RWPE2 (cell line): ENCODE results near the gene CADM3.

Experiments
- ATAC-seq: fragments of 200-7000 bp; cut with Tn5 transposase; 3 replicates; pipeline ENCODE4 v1.9.1; 2021; ENCODE audit warnings: low read depth
- DNase-seq: peaks from one replicate; pipeline ENCODE4 v3.0.0-alpha.2; 2020; ENCODE audit warnings: low spot score
- H3K27ac ChIP-seq: fragments of 450-650 bp; 2 replicates; pipeline ENCODE4 v1.5.1; 2017; ENCODE audit warnings: mild to moderate bottlenecking; ENCODE audit not compliant: poor library complexity, severe bottlenecking
- H3K27me3 ChIP-seq: fragments of 250-450 bp; sonication (Bioruptor Pico); 2 replicates; pipeline ENCODE4 v1.5.1; 2021; ENCODE audit warnings: mild to moderate bottlenecking, moderate library complexity; ENCODE audit not compliant: insufficient read depth, poor library complexity, severe bottlenecking
- H3K36me3 ChIP-seq: fragments of 250-450 bp; sonication (Bioruptor Pico); 2 replicates; pipeline ENCODE4 v1.5.1; 2020; ENCODE audit warnings: low read depth, mild to moderate bottlenecking, moderate library complexity
- H3K4me1 ChIP-seq: fragments of 250-450 bp; sonication (Bioruptor Pico); 2 replicates; pipeline ENCODE4 v1.5.1; 2021; ENCODE audit warnings: mild to moderate bottlenecking, moderate library complexity; ENCODE audit not compliant: insufficient read depth, poor library complexity, severe bottlenecking
- H3K4me3 ChIP-seq: fragments of 250-450 bp; sonication (Bioruptor Pico); 2 replicates; pipeline ENCODE4 v1.5.1; 2021; ENCODE audit warnings: mild to moderate bottlenecking, moderate library complexity; ENCODE audit not compliant: severe bottlenecking
- H3K9me3 ChIP-seq: fragments of 250-450 bp; sonication (Bioruptor Pico); 2 replicates; pipeline ENCODE4 v1.5.1; 2021; ENCODE audit warnings: mild to moderate bottlenecking, moderate library complexity; ENCODE audit not compliant: severe bottlenecking
- TF ChIP-seq, protein P1 (sequence below): fragments of 450-650 bp; IDR thresholded peaks from one replicate; pipeline ENCODE4 v1.5.1; 2017; ENCODE audit warnings: mild to moderate bottlenecking, moderate library complexity; ENCODE audit not compliant: poor library complexity, severe bottlenecking

Gene CADM3

DNA sequence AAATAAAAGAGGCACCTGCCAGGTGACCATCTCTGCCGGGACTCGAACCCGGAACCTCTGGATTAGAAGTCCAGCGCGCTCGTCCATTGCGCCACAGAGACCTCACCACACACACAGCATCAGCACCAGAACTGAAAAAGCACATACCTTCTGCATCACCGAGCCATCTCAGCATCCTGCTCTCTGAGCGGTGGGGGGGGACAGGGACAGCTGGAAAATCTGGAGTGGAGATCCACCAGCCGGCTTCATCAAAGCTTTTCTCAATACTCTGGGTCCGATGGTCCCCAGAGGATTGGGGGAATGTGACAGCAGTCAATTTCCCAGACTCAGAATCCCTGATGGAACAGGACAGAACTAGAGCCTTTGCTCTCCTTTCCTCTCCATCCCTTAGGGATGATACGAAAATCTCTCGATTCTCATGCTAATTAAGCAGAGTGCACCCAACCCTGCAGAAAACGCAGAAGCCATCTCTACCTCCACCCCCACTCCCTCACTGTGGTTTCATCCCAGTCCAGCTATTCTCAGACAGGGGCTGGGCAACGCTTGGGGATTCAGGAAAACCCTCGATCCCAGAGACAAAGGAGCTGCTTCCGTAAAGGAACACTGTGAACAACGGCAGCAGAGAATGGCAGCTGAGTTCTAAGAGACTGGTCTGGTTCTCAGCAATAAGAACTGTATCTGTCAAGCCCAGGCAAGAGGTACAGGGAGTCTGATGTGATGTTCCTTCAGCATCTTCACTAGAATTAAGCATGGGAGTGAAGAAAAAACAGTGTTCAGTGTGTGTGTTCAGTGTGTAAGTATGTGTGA, 29.6 kb upstream of the CADM3 start:
- DNase-seq: no peak
- Histone ChIP-seq H3K4me3 (no peak overlapping the region), H3K36me3 (no peaks in the 10 kb centered on the region), H3K27me3 (peaks cover 27% of the 10 kb centered on the region), H3K4me1 (no peaks in the 10 kb centered on the region), H3K27ac (no peak overlapping the region), H3K9me3 (no peaks in the 10 kb centered on the region)
- TF ChIP-seq, protein P1, sequence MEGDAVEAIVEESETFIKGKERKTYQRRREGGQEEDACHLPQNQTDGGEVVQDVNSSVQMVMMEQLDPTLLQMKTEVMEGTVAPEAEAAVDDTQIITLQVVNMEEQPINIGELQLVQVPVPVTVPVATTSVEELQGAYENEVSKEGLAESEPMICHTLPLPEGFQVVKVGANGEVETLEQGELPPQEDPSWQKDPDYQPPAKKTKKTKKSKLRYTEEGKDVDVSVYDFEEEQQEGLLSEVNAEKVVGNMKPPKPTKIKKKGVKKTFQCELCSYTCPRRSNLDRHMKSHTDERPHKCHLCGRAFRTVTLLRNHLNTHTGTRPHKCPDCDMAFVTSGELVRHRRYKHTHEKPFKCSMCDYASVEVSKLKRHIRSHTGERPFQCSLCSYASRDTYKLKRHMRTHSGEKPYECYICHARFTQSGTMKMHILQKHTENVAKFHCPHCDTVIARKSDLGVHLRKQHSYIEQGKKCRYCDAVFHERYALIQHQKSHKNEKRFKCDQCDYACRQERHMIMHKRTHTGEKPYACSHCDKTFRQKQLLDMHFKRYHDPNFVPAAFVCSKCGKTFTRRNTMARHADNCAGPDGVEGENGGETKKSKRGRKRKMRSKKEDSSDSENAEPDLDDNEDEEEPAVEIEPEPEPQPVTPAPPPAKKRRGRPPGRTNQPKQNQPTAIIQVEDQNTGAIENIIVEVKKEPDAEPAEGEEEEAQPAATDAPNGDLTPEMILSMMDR: no peak
- peak; percentile 46 for ATAC-seq

DNA sequence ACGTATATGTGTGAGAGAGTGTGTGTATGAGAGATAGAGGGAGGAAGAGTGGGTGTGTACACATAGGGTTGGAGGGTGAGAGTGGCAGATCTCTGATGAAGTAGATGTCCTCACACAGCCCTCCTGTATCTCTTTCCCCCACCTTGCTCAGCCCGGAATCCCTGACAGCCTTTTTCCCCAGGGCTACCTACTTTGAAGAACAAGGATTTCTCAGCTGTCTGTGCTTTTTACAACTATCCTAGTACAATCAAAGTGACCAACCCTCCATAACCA, 29.1 kb upstream of the CADM3 start:
- DNase-seq (no peak), ATAC-seq (no peak; the same call in 2 of the 3 replicates)
- Histone ChIP-seq H3K4me3 (no peak overlapping the region), H3K36me3 (no peaks in the 10 kb centered on the region), H3K9me3 (no peaks in the 10 kb centered on the region), H3K27me3 (peaks cover 27% of the 10 kb centered on the region), H3K27ac (no peak overlapping the region), H3K4me1 (no peaks in the 10 kb centered on the region)
- TF ChIP-seq, protein P1: no peak

DNA sequence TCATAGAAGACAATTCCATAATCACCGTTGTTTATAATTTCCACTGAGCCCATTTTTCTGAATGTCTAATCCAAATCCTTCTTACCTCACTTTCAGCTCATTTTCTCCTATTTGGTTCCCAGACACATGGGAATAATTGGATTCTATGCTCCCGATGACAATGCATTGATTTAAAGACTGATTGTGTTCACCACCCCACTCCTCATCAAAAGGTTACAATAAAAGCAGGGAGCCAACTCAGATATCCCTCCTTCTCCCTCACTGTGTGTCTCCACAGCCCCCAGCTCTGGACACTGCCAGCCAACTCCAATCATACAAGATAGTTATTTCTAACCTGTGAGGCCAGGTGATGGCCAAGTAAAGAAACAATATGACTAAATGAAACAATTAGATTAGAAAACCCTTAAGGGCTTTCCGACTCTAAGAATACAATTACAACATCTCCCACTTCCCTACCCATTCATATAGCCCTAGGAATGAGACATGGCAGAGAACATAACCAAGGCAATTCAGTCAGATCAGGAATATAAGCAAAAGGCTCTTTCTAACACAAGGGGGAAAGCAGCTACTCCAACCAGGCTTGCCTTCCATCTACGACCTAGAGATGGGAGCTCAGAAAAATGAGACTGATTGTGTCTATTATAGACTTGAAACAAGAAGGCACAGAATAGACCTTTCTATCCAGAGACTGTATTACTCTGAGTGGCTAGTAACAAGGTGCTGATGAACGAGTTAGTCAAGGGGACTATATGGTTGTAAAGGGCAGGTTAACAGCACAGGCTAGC, 28.5 kb upstream of the CADM3 start:
- Histone ChIP-seq H3K9me3 (no peaks in the 10 kb centered on the region), H3K27me3 (peaks cover 27% of the 10 kb centered on the region), H3K4me1 (no peaks in the 10 kb centered on the region), H3K4me3 (no peak overlapping the region), H3K36me3 (no peaks in the 10 kb centered on the region), H3K27ac (no peak overlapping the region)
- DNase-seq (no peak), ATAC-seq (no peak)
- TF ChIP-seq, protein P1: no peak

DNA sequence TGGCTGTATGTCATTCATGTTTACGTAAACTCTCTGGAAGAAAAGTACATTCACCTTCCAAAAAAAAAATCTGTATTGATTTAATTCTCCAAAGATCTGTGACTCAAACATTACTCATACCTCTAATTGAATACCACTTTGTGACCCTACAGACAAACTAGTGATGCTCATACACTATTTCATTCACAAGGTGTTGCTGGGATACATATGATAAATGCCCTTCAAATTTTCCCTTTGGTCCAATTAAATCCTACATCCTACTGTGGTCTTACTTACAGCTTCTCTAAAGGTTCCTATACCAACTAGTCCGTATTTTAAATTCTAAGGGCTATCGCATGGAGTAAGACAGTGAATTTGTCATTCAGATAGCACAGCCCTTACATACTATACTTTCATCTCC, 26.8 kb upstream of the CADM3 start:
- peaks cover 18% of the 10 kb centered on the region for H3K27me3 ChIP-seq
- H3K9me3 ChIP-seq: no peaks in the 10 kb centered on the region
- H3K36me3 ChIP-seq: no peaks in the 10 kb centered on the region
- no peak for ATAC-seq
- no peak overlapping the region for H3K4me3 ChIP-seq
- no peak for DNase-seq
- H3K4me1 ChIP-seq: no peaks in the 10 kb centered on the region
- H3K27ac ChIP-seq: no peak overlapping the region
- TF ChIP-seq, protein P1: no peak

DNA sequence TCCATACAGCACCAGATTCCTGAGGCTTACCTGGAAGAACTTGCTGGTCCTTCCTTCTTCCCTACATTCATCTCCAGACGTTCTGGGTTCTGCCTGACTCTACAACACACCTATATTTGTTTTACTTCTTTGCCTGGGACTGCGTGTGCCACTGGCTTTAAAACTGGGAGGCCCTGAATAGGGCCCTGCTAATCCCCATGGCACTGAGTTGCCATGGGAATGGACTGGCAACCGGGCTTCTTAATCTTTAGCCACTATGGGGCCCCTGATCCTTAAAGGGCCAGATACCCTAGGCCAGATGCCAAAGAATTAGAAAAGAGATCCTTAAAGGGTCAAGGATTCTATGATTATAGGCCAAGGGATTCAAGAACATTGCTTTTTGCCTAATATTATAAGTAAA, 24.4 kb upstream of the CADM3 start:
- Histone ChIP-seq H3K27ac (no peak overlapping the region), H3K27me3 (no peaks in the 10 kb centered on the region), H3K9me3 (no peaks in the 10 kb centered on the region), H3K36me3 (no peaks in the 10 kb centered on the region), H3K4me1 (no peaks in the 10 kb centered on the region), H3K4me3 (no peak overlapping the region)
- TF ChIP-seq, protein P1: no peak
- ATAC-seq: no peak
- no peak for DNase-seq
